ENCODE data around the gene NOS2. TPM values are rescaled to one million over a fixed set of nuclear protein-coding genes. Genes with fewer than 3 reads are reported as not detected.

Gene NOS2
- total and polyA plus RNA-seq, 8 donors: 0.03 to 0.43 (median 0.08) TPM; not detected in 1

- no peaks in the 10 kb centered on the region for H3K27me3 ChIP-seq
- intact Hi-C loops (cut with DNase I): no loop called here
- DNase-seq (peak in 1 of 6 donors; percentile 36), FAIRE-seq (no peak), ATAC-seq (peak in 2 of 4 donors; percentile 20 to 42)
- H3K4me3 ChIP-seq: no peak overlapping the region
- whole genome bisulfite sequencing, 2 donors: 66 to 74% methylated on average over 7 of the region's 7 CpGs
- H3K9me3 ChIP-seq: no peaks in the 10 kb centered on the region
- no peak overlapping the region for H3K27ac ChIP-seq
- H3K36me3 ChIP-seq: no peaks in the 10 kb centered on the region
- H3K4me1 ChIP-seq: no peaks in the 10 kb centered on the region
- no peak for TF ChIP-seq CTCF (IDR thresholded peaks at IDR 0.05)
Measured at GRCh38 chr17:27818401-27819105, 18.2 kb upstream of the NOS2 start.

- TF ChIP-seq CTCF (IDR thresholded peaks at IDR 0.05): no peak
- no peak for DNase-seq
- no peak for FAIRE-seq
- Histone ChIP-seq H3K4me3 (no peak overlapping the region), H3K4me1 (no peaks in the 10 kb centered on the region), H3K36me3 (no peaks in the 10 kb centered on the region), H3K27ac (no peak overlapping the region), H3K9me3 (no peaks in the 10 kb centered on the region), H3K27me3 (no peaks in the 10 kb centered on the region)
- intact Hi-C loops (cut with DNase I): no loop called here
- WGBS, 2 donors: 53 to 63% methylated on average over 1 of the region's 1 CpG
- peak in 1 of 4 donors; percentile 11 for ATAC-seq
Measured at GRCh38 chr17:27817731-27818130, 17.4 kb upstream of the NOS2 start.

GRCh38 chr17:27816946-27817345 lies 16.6 kb upstream of the NOS2 start:
- Histone ChIP-seq H3K4me1 (no peaks in the 10 kb centered on the region), H3K27me3 (no peaks in the 10 kb centered on the region), H3K36me3 (no peaks in the 10 kb centered on the region), H3K4me3 (no peak overlapping the region), H3K9me3 (no peaks in the 10 kb centered on the region), H3K27ac (no peak overlapping the region)
- ATAC-seq (no peak), DNase-seq (no peak), FAIRE-seq (no peak)
- intact Hi-C loops (cut with DNase I): no loop called here
- WGBS, 2 donors: 82 to 85% methylated on average over 3 of the region's 3 CpGs
- TF ChIP-seq CTCF (IDR thresholded peaks at IDR 0.05): no peak

- Histone ChIP-seq H3K27me3 (no peaks in the 10 kb centered on the region), H3K4me1 (no peaks in the 10 kb centered on the region), H3K27ac (peak overlapping the region in 3 of 4 donors; percentile 10 to 55 (median 50)), H3K9me3 (no peaks in the 10 kb centered on the region), H3K36me3 (no peaks in the 10 kb centered on the region), H3K4me3 (no peak overlapping the region)
- FAIRE-seq (no peak), ATAC-seq (peak; percentile 45 to 69 (median 60)), DNase-seq (peak in 1 of 6 donors; percentile 25)
- intact Hi-C loops (cut with DNase I): no loop called here
- TF ChIP-seq CTCF (IDR thresholded peaks at IDR 0.05): no peak
- 68 to 75% methylated on average over 6 of the region's 6 CpGs for WGBS, 2 donors
Measured at GRCh38 chr17:27811961-27812360, 11.6 kb upstream of the NOS2 start.

GRCh38 chr17:27810902-27811557 lies 10.7 kb upstream of the NOS2 start:
- Histone ChIP-seq H3K9me3 (no peaks in the 10 kb centered on the region), H3K36me3 (no peaks in the 10 kb centered on the region), H3K4me1 (peaks cover 0 to 1% (median 0%) of the 10 kb centered on the region in 3 donors), H3K27me3 (no peaks in the 10 kb centered on the region), H3K4me3 (no peak overlapping the region), H3K27ac (peak overlapping the region in 1 of 4 donors; percentile 55)
- FAIRE-seq (no peak), DNase-seq (no peak), ATAC-seq (no peak)
- intact Hi-C loops (cut with DNase I): no loop called here
- TF ChIP-seq CTCF (IDR thresholded peaks at IDR 0.05): no peak
- 80 to 87% methylated on average over 10 of the region's 10 CpGs for WGBS, 2 donors
